NT2/D1 (cell line): ENCODE results near the gene CEBPG.

Source experiments
- SUZ12 ChIP-seq: IDR thresholded peaks from 2 replicates; pipeline ENCODE4 v1.6.1; 2011; ENCODE audit not compliant: insufficient read length, insufficient read depth; ENCODE audit errors: extremely low read depth
- YY1 ChIP-seq: IDR thresholded peaks from 2 replicates; pipeline ENCODE4 v1.6.1; 2011; ENCODE audit not compliant: insufficient read length, insufficient read depth
- ZNF274 ChIP-seq: IDR thresholded peaks from 2 replicates; pipeline ENCODE4 v1.6.1; 2011; ENCODE audit warnings: mild to moderate bottlenecking, low read depth, low read length

DNA sequence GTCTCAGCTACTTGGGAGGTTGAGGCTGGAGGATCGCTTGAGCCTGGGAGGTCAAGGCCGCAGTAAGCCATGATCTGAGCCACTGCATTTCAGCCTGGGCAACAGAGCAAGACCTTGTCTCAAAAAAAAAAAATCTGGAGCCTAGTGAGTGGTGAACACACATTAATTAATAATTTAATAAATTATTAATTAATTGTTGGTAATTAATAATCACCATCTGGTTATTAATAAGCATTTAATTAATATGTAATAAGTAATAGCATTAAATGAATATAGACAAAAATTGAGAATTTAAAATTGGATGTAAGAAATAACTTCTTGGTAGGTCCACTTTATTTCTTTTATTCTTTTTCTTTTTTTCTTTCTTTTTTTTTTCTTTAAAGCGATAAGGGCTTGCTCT, 39.2 kb upstream of the CEBPG start:
- TF ChIP-seq ZNF274 (no peak), YY1 (no peak), SUZ12 (no peak)
